Measurements from ENCODE around the gene BTN3A1. TPM values are rescaled to one million over a fixed set of nuclear protein-coding genes. Genes with fewer than 3 reads are reported as not detected.
A peak's percentile ranks its signal among the peaks of the same experiment; 100 is the strongest.

The BTN3A1 gene
- total RNA-seq, 1 donor from 2014 or later = 17.1 TPM

GRCh38 chr6:26454631-26455030 is 52.6 kb downstream of the BTN3A1 start:
- no peak for DNase-seq (ENCODE audit: extremely low spot score, unreplicated experiment)
- Mint-ChIP-seq H3K27ac (ENCODE audit: unreplicated experiment) (no peak overlapping the region), H3K27me3 (ENCODE audit: unreplicated experiment) (no peaks in the 10 kb centered on the region), H3K36me3 (ENCODE audit: unreplicated experiment) (peaks cover 11% of the 10 kb centered on the region), H3K4me1 (ENCODE audit: unreplicated experiment) (peaks cover 24% of the 10 kb centered on the region), H3K9me3 (ENCODE audit: unreplicated experiment) (no peaks in the 10 kb centered on the region), H3K4me3 (ENCODE audit: unreplicated experiment) (no peak overlapping the region)
- TF ChIP-seq CTCF (IDR thresholded peaks at IDR 0.05) = no peak

GRCh38 chr6:26455357-26455970 is 53.4 kb downstream of the BTN3A1 start:
- Mint-ChIP-seq H3K36me3 (ENCODE audit: unreplicated experiment) (peaks cover 14% of the 10 kb centered on the region), H3K4me3 (ENCODE audit: unreplicated experiment) (no peak overlapping the region), H3K9me3 (ENCODE audit: unreplicated experiment) (no peaks in the 10 kb centered on the region), H3K4me1 (ENCODE audit: unreplicated experiment) (peaks cover 32% of the 10 kb centered on the region), H3K27ac (ENCODE audit: unreplicated experiment) (no peak overlapping the region), H3K27me3 (ENCODE audit: unreplicated experiment) (no peaks in the 10 kb centered on the region)
- DNase-seq (ENCODE audit: extremely low spot score, unreplicated experiment) = no peak
- no peak for TF ChIP-seq CTCF (IDR thresholded peaks at IDR 0.05)

- Mint-ChIP-seq H3K36me3 (ENCODE audit: unreplicated experiment) (peaks cover 25% of the 10 kb centered on the region), H3K27ac (ENCODE audit: unreplicated experiment) (peak overlapping the region; percentile 100), H3K27me3 (ENCODE audit: unreplicated experiment) (no peaks in the 10 kb centered on the region), H3K9me3 (ENCODE audit: unreplicated experiment) (no peaks in the 10 kb centered on the region), H3K4me3 (ENCODE audit: unreplicated experiment) (peak overlapping the region; percentile 99), H3K4me1 (ENCODE audit: unreplicated experiment) (peaks cover 45% of the 10 kb centered on the region)
- no peak for TF ChIP-seq CTCF (IDR thresholded peaks at IDR 0.05)
- no peak for DNase-seq (ENCODE audit: extremely low spot score, unreplicated experiment)
These were observed 55.3 kb downstream of the BTN3A1 start for GRCh38 chr6:26457264-26457805.

- Mint-ChIP-seq H3K4me1 (ENCODE audit: unreplicated experiment) (peaks cover 45% of the 10 kb centered on the region), H3K4me3 (ENCODE audit: unreplicated experiment) (peak within 1 kb of the TSS; percentile 99), H3K36me3 (ENCODE audit: unreplicated experiment) (peaks cover 31% of the 10 kb centered on the region), H3K27ac (ENCODE audit: unreplicated experiment) (peak within 1 kb of the TSS; percentile 100), H3K27me3 (ENCODE audit: unreplicated experiment) (no peaks in the 10 kb centered on the region), H3K9me3 (ENCODE audit: unreplicated experiment) (no peaks in the 10 kb centered on the region)
- no peak for TF ChIP-seq CTCF (IDR thresholded peaks at IDR 0.05)
- DNase-seq (ENCODE audit: extremely low spot score, unreplicated experiment) = peak; percentile 88
These were observed 56.0 kb downstream of the BTN3A1 start, which contains the start of gene BTN2A1 for GRCh38 chr6:26457806-26458688. Gene BTN2A1, plus strand, starts transcription at chr6:26457955. Its CDS starts 682 bp downstream, at chr6:26458637.
